Measurements from ENCODE around the gene SACS.
A peak's percentile ranks its signal among the peaks of the same experiment; 100 is the strongest.
"Not testable (repeated sequence)": the region's sequence is repeated elsewhere in the genome, so short reads cannot be mapped to it uniquely, and the experiment has no call there.

Gene SACS

GRCh38 chr13:23455401-23456185 is 22.1 kb upstream of the SACS start:
- DNase-seq = peak; percentile 87

- DNase-seq = no peak
Observed at GRCh38 chr13:23453132-23453531, 19.6 kb upstream of the SACS start.

GRCh38 chr13:23450340-23451046 is 17.0 kb upstream of the SACS start:
- peak; percentile 62 for DNase-seq

- DNase-seq = no peak
Observed at GRCh38 chr13:23449398-23450162, 16.1 kb upstream of the SACS start.

GRCh38 chr13:23447927-23448326 is 14.4 kb upstream of the SACS start:
- no peak for DNase-seq

GRCh38 chr13:23445794-23446193 is 12.3 kb upstream of the SACS start:
- no peak for DNase-seq

GRCh38 chr13:23443878-23444277 is 10.4 kb upstream of the SACS start:
- DNase-seq = no peak

GRCh38 chr13:23443110-23443509 is 9.6 kb upstream of the SACS start:
- DNase-seq = no peak

GRCh38 chr13:23440821-23441618 is 7.5 kb upstream of the SACS start:
- DNase-seq = no peak

- DNase-seq = not testable (repeated sequence)
Observed at GRCh38 chr13:23440324-23440723, 6.8 kb upstream of the SACS start.

GRCh38 chr13:23437916-23438315 is 4.4 kb upstream of the SACS start:
- DNase-seq = no peak

GRCh38 chr13:23436680-23437079 is 3.2 kb upstream of the SACS start:
- no peak for DNase-seq

- no peak for DNase-seq
Observed at GRCh38 chr13:23434491-23434890, 989 bp upstream of the SACS start.

- no peak for DNase-seq
Observed at GRCh38 chr13:23432626-23433025, 876 bp downstream of the SACS start.

GRCh38 chr13:23430664-23431063 is 2.8 kb downstream of the SACS start:
- no peak for DNase-seq

- DNase-seq = no peak
Observed at GRCh38 chr13:23427881-23428528, 5.5 kb downstream of the SACS start.

GRCh38 chr13:23427342-23427843 is 6.1 kb downstream of the SACS start:
- no peak for DNase-seq

- no peak for DNase-seq
Observed at GRCh38 chr13:23421596-23421995, 11.9 kb downstream of the SACS start.

- peak; percentile 15 for DNase-seq
Observed at GRCh38 chr13:23418776-23419683, 14.5 kb downstream of the SACS start.

- DNase-seq = no peak
Observed at GRCh38 chr13:23414682-23415081, 18.8 kb downstream of the SACS start.

- no peak for DNase-seq
Observed at GRCh38 chr13:23411706-23412105, 21.8 kb downstream of the SACS start.

Data from RPMI8226 (cell line).